ENCODE data around the gene ATP6V0D1. TPM values are rescaled to one million over a fixed set of nuclear protein-coding genes. Genes with fewer than 3 reads are reported as not detected.
A peak's percentile ranks its signal among the peaks of the same experiment; 100 is the strongest.

The ATP6V0D1 gene
- total RNA-seq, 6 donors from 2014 or later, result 69.1 to 221 (median 147) TPM

DNA sequence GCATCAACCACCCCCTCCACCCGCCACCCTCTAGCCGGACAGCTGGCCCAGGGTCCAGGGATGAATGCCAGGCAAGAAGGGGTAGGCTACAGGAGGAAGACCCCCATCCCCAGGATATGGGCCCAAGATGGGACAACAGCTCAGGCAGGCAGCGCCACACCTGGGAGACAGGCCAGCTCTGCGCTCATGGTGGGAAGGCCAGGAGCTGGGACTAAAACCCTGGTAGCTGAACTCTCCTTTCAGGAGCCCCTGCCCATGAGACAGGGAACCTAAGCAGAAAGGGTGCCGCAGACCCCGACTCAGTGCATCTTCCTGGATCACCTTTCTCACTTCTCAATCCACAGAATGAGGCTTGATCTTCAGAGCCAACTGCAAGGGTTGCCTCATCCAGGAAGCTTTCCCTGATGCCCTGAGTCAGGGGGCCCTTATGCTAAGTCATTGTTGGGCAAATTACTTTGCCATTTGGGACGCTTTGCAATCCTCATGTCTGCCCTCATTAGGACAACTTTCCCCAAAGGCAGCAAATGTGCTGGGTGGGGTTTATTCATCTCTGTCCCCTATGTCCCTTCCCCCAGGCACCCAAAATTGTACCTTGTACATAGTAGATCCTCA, 73.7 kb downstream of the ATP6V0D1 start:
- Histone ChIP-seq H3K9me3 (no peaks in the 10 kb centered on the region), H3K27ac (peak overlapping the region in 2 of 4 donors; percentile 6 to 84), H3K4me1 (peaks cover 9 to 21% (median 15%) of the 10 kb centered on the region in 4 donors), H3K36me3 (no peaks in the 10 kb centered on the region), H3K4me3 (no peak overlapping the region), H3K27me3 (no peaks in the 10 kb centered on the region)
- peak in 1 of 2 donors; percentile 46 for DNase-seq
- TF ChIP-seq POLR2A (IDR thresholded peaks at IDR 0.05) (no peak), POLR2AphosphoS5 (IDR thresholded peaks at IDR 0.05) (no peak), EP300 (IDR thresholded peaks at IDR 0.05) (no peak)
- TF ChIP-seq, protein P1, sequence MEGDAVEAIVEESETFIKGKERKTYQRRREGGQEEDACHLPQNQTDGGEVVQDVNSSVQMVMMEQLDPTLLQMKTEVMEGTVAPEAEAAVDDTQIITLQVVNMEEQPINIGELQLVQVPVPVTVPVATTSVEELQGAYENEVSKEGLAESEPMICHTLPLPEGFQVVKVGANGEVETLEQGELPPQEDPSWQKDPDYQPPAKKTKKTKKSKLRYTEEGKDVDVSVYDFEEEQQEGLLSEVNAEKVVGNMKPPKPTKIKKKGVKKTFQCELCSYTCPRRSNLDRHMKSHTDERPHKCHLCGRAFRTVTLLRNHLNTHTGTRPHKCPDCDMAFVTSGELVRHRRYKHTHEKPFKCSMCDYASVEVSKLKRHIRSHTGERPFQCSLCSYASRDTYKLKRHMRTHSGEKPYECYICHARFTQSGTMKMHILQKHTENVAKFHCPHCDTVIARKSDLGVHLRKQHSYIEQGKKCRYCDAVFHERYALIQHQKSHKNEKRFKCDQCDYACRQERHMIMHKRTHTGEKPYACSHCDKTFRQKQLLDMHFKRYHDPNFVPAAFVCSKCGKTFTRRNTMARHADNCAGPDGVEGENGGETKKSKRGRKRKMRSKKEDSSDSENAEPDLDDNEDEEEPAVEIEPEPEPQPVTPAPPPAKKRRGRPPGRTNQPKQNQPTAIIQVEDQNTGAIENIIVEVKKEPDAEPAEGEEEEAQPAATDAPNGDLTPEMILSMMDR (IDR thresholded peaks at IDR 0.05), result no peak
- no peak for ATAC-seq (ENCODE audit: low FRiP score in 2 of 2)
- WGBS, 2 donors, result 88 to 94% methylated on average over 4 to 7 of the region's 7 CpGs

DNA sequence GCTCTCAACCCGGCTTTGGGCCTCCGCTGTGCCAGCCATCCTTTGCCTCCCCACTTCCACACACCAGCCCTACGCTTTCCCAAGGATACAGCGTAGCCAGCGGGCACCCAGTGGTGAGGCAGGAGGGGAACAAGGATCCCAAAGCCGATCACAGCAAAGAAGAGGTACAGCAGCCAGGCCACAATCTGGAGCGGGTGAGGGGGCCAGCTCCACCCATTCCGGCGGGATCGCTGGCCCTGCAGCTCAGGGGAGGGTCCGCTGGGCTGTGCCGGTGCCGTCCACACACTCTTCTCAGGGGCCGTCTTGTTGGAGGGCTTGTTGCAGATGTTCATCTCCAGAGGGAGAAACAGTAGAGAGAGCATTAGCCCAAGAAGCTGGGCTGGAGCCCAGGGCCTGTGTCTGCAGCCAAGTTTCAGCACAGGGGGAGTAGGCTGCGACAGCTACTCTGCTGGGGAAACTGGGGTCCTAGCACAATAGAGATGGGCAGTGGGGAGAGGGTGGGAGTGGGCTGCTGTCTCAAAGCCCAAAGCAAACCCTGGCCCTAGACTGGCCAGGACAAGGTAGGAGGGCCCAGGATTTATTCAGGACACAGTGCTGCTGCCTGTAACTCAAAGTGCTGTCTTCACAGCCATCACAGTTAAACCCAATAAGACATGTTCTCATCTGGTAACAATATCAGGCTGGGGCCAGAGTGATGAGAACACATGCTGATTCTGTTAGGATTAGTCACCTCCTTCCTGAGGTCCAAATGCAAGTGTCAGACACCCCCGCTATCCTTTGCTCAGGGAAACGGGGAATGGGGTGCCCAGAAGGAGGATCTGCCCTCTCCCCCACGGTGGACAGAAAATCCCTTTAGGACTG, 74.6 kb downstream of the ATP6V0D1 start:
- H3K9me3 ChIP-seq, result no peaks in the 10 kb centered on the region
- ATAC-seq (ENCODE audit: low FRiP score in 2 of 2) (peak in 1 of 2 donors; percentile 86), DNase-seq (peak in 1 of 2 donors; percentile 68)
- TF ChIP-seq POLR2A (IDR thresholded peaks at IDR 0.05) (no peak), POLR2AphosphoS5 (IDR thresholded peaks at IDR 0.05) (no peak), EP300 (IDR thresholded peaks at IDR 0.05) (no peak)
- TF ChIP-seq, protein P1 (IDR thresholded peaks at IDR 0.05), result no peak
- no peaks in the 10 kb centered on the region for H3K27me3 ChIP-seq
- H3K4me3 ChIP-seq, result no peak overlapping the region
- H3K27ac ChIP-seq, result peak overlapping the region; percentile 24 to 84 (median 54)
- 89% methylated on average over 14 to 18 of the region's 18 CpGs for WGBS, 2 donors
- H3K36me3 ChIP-seq, result no peaks in the 10 kb centered on the region
- peaks cover 9 to 21% (median 15%) of the 10 kb centered on the region in 4 donors for H3K4me1 ChIP-seq

DNA sequence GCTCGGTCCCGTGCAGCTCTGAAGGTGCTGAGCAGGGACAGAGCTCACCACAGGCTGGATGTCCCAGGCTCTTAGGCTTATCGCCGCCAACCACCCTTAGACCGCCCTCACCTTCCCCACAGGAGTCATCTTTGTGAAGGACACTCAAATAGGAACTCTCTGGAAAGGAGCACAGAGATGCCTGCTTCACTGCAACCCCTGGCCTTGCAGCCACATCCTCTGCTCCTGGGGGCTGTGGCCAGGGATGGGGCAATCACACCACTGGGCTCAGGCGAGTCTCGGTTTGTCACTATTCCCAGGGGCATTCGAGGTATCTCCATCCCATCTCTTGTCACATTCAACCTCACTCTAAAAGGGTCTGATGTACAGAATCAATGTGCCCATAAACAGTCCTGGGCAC, 75.6 kb downstream of the ATP6V0D1 start:
- TF ChIP-seq POLR2AphosphoS5 (IDR thresholded peaks at IDR 0.05) (no peak), POLR2A (IDR thresholded peaks at IDR 0.05) (no peak), EP300 (IDR thresholded peaks at IDR 0.05) (no peak)
- TF ChIP-seq, protein P1 (IDR thresholded peaks at IDR 0.05), result no peak
- peaks cover 9 to 21% (median 15%) of the 10 kb centered on the region in 4 donors for H3K4me1 ChIP-seq
- no peaks in the 10 kb centered on the region for H3K36me3 ChIP-seq
- no peaks in the 10 kb centered on the region for H3K27me3 ChIP-seq
- ATAC-seq (ENCODE audit: low FRiP score in 2 of 2) (peak in 1 of 2 donors; percentile 42), DNase-seq (no peak)
- H3K27ac ChIP-seq, result peak overlapping the region; percentile 58 to 84 (median 74)
- WGBS, 2 donors, result 85 to 88% methylated on average over 4 to 8 of the region's 8 CpGs
- H3K4me3 ChIP-seq, result no peak overlapping the region
- no peaks in the 10 kb centered on the region for H3K9me3 ChIP-seq

DNA sequence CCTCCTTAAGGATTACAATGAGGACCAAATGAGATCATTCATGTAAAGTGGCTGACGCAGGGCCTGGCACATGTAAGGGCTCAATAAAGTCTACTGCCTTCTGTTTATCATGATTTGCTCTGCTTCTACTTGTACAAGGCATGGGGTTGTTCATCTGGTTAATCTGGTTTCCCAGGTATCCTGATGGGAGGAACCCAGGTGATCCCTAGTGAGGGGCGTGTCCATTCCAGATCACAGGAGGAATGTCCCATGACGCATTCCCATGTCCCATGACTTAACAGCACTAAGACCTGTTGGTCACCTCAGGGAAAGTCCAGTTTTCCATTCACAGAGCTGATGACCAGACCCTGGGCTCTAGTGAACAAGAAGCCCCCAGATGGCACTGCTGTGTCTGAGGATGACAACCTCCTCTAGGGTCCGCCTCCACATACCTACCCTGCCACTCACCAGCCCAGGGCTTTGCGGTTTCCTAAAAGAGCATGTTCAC, 76.2 kb downstream of the ATP6V0D1 start:
- DNase-seq (peak in 1 of 2 donors; percentile 89), ATAC-seq (ENCODE audit: low FRiP score in 2 of 2) (peak; percentile 11 to 90)
- TF ChIP-seq POLR2A (IDR thresholded peaks at IDR 0.05) (no peak), EP300 (IDR thresholded peaks at IDR 0.05) (peak in 3 of 4 donors; percentile 42 to 99 (median 64)), POLR2AphosphoS5 (IDR thresholded peaks at IDR 0.05) (peak; percentile 65 to 73)
- TF ChIP-seq, protein P1 (IDR thresholded peaks at IDR 0.05), result no peak
- peaks cover 10 to 24% (median 15%) of the 10 kb centered on the region in 4 donors for H3K4me1 ChIP-seq
- no peak overlapping the region for H3K4me3 ChIP-seq
- H3K27ac ChIP-seq, result peak overlapping the region; percentile 58 to 84 (median 74)
- WGBS, 2 donors, result 69 to 80% methylated on average over 1 to 5 of the region's 5 CpGs
- H3K36me3 ChIP-seq, result no peaks in the 10 kb centered on the region
- no peaks in the 10 kb centered on the region for H3K27me3 ChIP-seq
- no peaks in the 10 kb centered on the region for H3K9me3 ChIP-seq

All from upper lobe of left lung (tissue), 6 donors.